Measurements from ENCODE around the gene THAP8. TPM values are rescaled to one million over a fixed set of nuclear protein-coding genes. Genes with fewer than 3 reads are reported as not detected.

Gene THAP8
- total and polyA plus RNA-seq, 2 of the 13 experiments (the other 11 are each of a cell fraction or from before 2014, with no cell fraction given), result 1.7 to 3.7 TPM

GRCh38 chr19:36054119-36054732 lies at the start of gene THAP8 (continued):
- TF ChIP-seq ZNF274 (CRISPR knock-in tag; IDR thresholded peaks at IDR 0.05), result peak; percentile 14; the same call in 1 of the 2 replicates
- 0 out of 2 replicates have a peak, but pooled peaks have one; percentile 17 for TF ChIP-seq ZNF879 (CRISPR knock-in tag; IDR thresholded peaks at IDR 0.05)
- TF ChIP-seq ZNF564 (CRISPR knock-in tag; IDR thresholded peaks at IDR 0.05), result peak; percentile 89; the same call in 1 of the 2 replicates
- no peak for TF ChIP-seq POLR2AphosphoS2 (IDR thresholded peaks at IDR 0.05; ENCODE audit: low read depth, low read length)
- no peak for TF ChIP-seq NFE2 (CRISPR knock-in tag; IDR thresholded peaks at IDR 0.05)
- TF ChIP-seq XRCC5 (optimal IDR thresholded peaks at IDR 0.05; ENCODE audit: low read length), result peak; percentile 43
- TF ChIP-seq ZBTB44 (CRISPR knock-in tag; IDR thresholded peaks at IDR 0.05), result 0 out of 2 replicates have a peak, but pooled peaks have one; percentile 11
- no peak for TF ChIP-seq AFF4 (CRISPR knock-in tag; IDR thresholded peaks at IDR 0.05)
- TF ChIP-seq HDAC1 (CRISPR knock-in tag; IDR thresholded peaks at IDR 0.05), result no peak; the same call in 1 of the 2 replicates
- TF ChIP-seq HOXA7 (CRISPR knock-in tag; IDR thresholded peaks at IDR 0.05), result no peak
- TF ChIP-seq ZNF124 (CRISPR knock-in tag; IDR thresholded peaks at IDR 0.05), result no peak; the same call in 1 of the 2 replicates
- no peak for TF ChIP-seq BRD4 (CRISPR knock-in tag; IDR thresholded peaks at IDR 0.05)
- TF ChIP-seq ZNF816 (CRISPR knock-in tag; IDR thresholded peaks at IDR 0.05; ENCODE audit: borderline replicate concordance), result no peak; the same call in 1 of the 2 replicates
- no peak; the same call in 1 of the 2 replicates for TF ChIP-seq SMAD1 (CRISPR knock-in tag; IDR thresholded peaks at IDR 0.05; ENCODE audit: borderline replicate concordance, low read depth)
- TF ChIP-seq ZSCAN22 (CRISPR knock-in tag; IDR thresholded peaks at IDR 0.05), result no peak
- TF ChIP-seq, protein P1, sequence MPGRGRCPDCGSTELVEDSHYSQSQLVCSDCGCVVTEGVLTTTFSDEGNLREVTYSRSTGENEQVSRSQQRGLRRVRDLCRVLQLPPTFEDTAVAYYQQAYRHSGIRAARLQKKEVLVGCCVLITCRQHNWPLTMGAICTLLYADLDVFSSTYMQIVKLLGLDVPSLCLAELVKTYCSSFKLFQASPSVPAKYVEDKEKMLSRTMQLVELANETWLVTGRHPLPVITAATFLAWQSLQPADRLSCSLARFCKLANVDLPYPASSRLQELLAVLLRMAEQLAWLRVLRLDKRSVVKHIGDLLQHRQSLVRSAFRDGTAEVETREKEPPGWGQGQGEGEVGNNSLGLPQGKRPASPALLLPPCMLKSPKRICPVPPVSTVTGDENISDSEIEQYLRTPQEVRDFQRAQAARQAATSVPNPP (CRISPR knock-in tag; IDR thresholded peaks at IDR 0.05), result 0 out of 2 replicates have a peak, but pooled peaks have one; percentile 27
- no peak for TF ChIP-seq ZNF510 (CRISPR knock-in tag; IDR thresholded peaks at IDR 0.05; ENCODE audit: low read depth)
- TF ChIP-seq ZNF44 (CRISPR knock-in tag; IDR thresholded peaks at IDR 0.05), result peak; percentile 83; the same call in 1 of the 2 replicates
- no peak for TF ChIP-seq ZNF549 (CRISPR knock-in tag; IDR thresholded peaks at IDR 0.05)
- peak; percentile 60; the same call in 1 of the 2 replicates for TF ChIP-seq GATA4 (IDR thresholded peaks at IDR 0.05; ENCODE audit: borderline replicate concordance, low read depth)
- TF ChIP-seq MTA1 (CRISPR knock-in tag; IDR thresholded peaks at IDR 0.05; ENCODE audit: borderline replicate concordance), result peak; percentile 84; the same call in 1 of the 2 replicates
